GM18519 (cell line): ENCODE measurements around the gene LHX2.

Experiments used
- ATAC-seq: cut with Tn5 transposase; IDR thresholded peaks from one replicate; pipeline ENCODE4 v1.9.1; 2021; ENCODE audit warnings: mild to moderate bottlenecking, moderate library complexity; ENCODE audit not compliant: unreplicated experiment, low FRiP score

LHX2 gene

DNA sequence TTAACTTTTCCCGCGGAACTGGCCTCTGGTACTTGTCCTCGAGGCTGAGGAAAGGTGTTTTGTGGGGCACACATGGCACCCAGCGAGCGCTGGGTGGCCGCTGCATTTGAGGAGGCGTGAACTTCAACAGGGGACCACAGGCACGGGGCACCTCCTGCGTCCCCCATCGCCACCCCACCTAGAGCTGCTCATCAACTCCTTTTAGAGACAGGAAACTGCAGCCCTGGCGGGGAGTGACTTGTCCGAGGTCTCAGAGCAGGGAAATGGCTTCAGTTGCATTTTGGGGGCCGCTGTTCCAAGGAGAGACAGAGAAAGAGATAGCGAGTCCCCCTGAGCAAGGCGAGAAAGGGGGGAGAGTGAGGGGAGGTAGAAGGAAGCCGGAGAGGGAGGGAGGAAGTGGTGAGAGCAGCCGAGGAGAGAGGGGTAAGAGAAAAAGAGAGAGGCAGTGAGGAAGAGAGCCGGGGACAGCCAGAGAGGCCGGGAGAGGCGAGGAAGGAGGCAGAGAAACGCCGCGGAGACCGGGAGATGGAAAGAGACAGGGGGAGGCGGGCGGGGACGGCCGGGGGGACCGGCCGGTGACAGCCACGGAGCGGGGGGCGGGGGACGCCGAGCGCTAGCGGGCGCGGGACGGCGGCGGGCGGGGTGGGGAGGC lies 12.5 kb upstream of the LHX2 start:
- ATAC-seq: no peak

DNA sequence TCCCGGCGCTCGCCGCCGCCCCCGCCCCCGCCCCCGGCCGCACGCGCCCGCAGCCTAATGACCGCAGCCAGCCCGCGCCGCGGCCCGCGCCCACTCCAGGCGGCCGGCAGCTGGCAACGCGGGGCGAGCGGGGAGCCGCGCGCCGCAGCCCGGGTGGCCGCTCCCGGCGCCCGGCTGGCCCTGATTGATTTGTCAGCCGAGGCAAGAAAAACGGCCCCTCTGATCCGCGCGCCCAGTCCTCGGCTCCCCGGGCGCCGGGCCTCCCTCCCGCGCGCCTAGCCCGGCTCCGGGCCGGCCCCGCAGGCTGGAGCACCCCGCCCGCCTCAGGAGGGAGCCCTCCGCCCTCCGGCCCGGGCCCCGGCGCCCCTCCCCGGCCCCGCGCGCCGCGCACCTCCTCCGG lies 11.9 kb upstream of the LHX2 start:
- no peak for ATAC-seq

DNA sequence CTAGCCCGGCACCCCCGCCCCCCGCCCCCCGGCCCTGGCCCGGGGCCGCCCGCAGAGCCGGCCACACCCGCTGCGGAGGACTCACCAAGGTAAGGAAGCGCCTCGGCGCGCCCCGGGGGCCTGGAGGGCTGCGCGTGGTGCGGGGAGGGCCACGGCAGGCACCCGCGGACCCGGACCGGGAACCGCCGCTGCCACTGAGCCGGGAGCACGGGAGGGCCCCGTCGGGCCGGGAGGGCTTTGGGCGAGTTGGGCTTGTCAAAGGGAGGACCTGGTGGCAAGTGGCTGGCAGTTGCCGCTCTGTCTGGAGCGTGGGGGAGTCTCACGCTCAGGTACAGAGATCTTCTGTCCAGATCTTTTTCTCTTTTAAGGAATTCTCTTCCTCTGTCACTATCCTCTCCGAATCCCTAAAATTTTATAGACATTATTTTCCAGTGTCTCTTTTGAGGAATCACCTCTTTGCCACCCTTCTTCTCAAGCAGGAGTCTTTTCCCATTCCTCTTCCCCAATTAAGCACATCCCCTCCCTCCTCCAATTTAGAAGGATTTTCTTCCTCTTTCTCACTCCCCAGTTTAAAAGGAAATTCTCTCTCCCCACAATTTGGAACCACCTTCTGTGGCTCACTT lies 11.3 kb upstream of the LHX2 start:
- no peak for ATAC-seq

DNA sequence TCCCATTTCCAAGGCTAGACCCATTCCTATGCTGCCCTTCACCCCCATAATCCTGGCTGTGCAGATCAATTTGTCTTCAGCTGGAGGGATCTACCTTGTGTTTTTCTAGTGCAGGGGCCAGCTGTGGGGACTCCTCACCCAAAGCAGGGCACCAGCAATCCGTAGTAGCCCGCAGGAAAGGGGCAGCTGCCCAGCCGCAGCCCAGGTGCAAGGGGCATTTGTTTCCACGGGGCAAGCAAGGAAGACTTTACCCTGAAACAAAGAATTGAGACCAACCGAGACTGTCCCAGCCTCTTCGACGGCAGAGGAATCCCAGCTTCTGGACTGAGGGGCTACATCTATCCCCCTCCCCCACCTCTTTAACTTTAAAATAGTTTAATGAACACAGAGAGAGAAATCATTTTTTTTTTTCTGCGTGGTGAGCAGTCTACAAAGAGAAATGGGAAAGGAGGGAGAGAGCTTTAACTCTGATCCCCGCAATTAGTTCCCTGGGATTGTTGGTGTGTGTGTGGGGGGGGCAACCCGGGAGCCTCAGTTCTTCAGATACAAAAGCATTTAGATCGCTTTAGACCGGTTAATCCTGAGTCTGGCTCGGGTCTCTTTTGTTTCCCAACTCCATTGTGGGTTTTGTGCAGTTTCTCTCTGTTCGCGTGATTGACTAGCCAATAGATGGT lies 10.6 kb upstream of the LHX2 start:
- ATAC-seq: no peak

DNA sequence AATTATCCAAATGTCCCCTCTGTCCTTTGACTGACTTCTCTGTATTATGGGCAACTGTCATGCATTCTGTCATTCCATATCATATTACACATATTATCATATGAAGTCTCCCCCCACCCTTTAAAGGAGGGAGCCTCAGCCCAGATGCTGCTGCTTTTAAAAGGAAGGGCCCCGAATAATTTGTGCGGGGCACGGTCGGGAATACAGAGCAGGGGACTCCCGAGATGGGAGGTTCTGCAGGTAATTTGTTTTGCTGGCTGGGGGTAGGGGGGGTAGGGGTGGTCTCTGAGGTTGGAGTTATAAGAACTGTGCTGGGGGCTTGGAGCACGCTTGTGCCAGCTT lies 10.1 kb upstream of the LHX2 start:
- ATAC-seq: no peak

DNA sequence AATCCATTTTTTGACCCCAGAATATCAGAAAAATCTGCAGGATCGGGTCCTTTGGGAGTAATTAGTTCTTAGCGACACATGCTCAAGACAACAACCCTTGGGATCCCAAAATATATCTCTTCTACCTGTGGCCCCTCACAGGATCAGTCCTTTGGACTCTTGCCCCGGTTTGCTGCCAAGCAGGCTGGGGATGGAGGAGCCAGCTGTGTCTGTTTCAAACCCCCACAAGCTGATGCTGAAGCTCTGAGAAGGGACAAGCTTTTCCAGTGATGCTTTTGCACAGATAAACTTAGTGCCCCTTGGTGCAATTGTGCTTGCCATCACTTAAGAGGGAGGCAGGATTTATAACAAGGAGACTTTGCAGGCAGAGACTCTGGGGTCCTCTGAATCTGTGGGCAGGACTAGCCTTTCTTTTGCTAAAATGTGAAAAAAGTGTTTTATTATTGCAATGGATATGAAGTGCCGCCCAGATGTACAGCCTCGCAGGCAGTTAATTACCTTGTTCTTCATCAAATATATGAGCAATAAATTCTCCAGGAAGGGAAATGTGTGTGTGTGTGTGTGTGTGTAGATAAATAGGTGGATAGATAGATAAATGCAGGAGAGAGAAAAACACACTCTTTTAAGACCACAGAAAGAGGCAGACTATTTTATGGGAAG lies 9.6 kb upstream of the LHX2 start:
- no peak for ATAC-seq

DNA sequence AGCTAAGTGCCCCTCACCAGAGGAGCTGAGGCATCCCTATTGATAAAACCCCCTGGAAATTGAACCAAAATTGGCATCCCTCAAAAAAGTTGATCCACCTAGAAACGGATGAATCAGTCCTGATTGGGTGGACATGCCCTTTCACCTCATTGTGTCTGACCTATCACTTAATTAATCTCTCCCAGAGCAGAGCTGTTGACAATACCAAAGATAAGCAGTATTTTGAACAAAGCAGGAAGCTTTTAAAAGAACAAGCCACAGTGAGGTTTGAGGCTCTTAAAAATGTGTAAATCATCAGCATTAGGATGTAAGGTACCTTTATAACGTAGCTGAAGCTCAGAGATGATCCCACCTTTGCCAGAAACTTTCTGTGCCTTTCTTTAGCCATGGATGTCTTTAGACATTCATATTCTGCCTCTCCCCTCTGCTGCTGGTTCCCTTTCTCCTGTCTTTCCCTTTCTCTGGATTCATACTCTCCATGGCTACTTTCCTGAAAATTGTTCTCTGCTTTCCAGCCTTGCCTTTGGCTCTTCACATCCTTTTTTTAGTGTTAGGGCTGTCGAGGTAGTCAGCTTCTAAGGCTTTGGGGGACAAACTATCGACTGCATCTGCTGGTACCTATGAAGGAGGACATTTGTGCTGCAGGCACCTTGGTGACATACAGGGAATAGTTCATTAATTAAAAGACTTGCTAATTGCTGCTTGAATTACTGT lies 7.8 kb upstream of the LHX2 start:
- no peak for ATAC-seq

DNA sequence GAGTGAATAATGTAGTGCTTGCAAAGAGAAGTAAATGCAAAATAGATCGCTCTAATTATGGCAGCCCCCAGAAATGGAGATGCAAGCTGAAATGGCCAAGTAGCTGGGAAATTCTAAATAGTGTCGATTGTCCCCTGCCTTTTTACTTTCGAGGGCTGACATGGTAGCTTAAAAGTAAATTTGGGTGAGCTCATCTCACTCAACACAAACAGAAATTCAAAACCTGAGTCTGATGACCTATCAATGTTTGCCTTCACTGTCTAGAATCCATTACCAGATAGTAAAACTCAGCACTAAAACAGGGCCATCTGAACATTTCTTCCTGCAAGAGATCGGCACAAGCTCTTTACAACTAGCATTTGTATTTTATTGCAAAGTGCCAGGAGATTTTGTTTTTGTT lies 7.0 kb upstream of the LHX2 start:
- no peak for ATAC-seq

DNA sequence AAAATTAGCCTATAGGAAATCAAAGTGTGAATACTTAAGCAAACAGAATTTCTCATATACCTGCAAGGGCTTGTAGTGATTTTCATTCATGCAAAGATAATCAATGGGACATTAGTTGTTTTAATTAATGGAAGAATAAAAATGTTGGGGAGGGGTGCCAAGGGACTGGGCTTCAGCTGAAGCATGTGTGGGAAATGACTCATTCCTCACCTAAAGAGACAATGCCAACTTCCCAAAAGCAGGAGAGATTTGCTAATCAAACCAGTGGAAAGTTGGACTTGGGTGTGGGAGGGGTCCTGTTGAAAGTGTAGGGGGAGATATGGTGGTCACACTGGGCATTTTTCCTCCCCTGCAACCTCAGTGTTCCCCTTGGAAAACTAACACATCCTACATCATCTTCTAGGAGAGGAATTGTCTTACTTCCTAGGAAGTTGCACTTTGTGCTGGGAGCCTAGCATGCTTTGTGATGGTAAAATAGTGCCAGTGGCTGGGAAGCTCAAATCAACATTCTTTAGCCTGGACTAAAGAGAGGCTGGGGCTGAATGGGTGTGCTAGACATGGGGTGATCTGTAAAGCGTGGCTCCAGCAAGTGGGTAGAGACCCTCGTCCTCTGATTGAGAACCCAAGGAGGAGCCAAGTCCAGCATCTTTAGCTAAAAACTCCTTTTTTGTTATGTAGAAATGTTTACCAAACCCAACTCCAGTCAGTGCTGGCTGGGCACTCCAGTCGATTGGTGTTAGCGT lies 6.4 kb upstream of the LHX2 start:
- no peak for ATAC-seq

DNA sequence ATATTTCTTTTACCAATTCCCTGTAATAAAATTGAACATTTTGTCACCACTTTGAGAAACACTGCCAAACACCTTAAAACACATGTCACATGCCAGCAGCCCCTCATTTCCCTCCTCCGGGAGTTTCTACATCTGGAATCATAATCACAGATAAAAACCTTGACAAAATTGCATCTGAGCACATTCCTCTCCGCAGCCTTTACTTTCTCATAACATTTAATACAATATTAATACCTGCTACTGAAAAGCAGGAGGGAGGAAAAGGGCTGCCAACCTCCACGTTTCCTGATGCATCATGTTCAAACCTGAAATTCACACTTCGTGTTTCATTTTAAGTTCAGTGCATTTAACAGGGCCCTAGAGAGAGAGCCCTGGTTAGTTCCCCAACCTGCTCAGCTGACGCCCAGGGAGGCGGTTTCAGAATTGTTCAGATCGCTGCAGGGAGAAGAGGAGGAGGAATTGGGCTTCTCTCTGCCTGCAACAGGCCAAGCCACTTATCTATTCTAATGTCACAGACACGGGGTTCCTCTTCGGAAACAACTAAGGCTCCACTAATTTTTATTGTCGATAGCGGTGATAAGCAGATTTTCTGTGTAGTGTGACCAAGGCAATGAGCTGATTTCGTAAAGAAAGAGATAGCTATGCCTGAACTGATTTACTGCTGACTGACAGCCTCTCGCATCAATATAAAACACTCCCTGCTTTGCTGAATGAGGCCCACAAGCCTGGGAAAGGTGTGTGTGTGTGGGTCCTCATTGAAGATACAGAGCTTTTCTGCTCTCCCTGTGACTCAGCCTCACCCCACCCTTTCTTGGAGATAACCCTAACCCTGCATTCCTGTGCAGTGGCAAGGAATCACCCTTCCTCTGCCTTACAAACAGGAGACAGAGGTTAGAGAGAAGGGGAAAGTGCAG lies 4.9 kb upstream of the LHX2 start:
- ATAC-seq: no peak

DNA sequence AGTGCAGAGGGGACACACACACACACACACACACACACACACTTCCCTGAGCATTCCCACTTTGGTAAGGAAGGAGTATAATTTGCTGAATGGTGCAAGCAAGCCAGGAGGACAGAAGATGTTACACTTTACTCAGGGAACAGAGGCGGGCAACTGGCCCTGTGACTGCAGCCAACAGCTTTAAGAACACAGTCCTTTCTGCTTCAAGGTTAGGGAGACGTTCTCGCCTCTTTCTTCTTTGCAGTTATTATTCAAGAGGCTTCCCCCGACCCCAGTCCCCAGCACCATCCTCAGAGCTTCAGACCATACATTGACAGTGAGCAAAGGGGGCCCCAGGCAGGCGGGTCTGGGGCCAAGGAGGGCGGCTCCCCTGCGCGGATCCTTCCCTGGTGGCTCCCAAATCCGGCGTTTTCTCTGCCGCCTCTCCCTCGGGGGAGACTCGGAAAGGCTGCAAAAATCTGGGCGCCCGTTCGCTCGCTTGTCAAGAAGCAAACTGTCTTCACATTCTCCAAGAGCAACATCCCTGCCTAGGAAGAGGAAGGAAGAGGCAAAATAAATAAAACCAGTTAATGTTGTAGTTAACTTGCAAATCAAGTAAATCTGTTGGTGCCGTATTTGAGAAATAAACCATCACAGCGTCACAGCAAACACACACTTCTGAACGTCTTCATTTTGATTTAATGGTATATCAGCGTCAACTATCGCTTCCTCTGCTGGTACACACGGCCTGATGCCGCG lies 3.8 kb upstream of the LHX2 start:
- no peak for ATAC-seq

DNA sequence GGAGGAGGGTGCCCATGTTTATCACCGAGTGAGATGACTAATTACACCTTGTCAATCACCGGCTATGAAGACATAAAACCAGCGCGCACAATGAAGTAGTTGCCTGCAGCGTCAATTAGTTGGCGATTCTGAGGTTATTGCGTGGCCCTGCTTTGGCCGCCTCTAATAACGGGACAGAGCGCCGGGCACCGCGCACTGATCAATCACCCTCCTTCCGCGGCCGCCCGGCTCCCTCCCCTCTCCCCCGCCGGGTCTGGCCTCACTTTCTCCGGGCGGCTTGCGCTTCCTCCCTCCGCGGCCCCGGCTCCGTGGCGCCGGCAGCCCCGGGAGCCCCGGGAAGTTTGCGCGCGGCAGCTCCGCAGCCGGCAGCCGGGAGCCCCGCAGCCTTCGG lies 3.3 kb upstream of the LHX2 start:
- no peak for ATAC-seq

DNA sequence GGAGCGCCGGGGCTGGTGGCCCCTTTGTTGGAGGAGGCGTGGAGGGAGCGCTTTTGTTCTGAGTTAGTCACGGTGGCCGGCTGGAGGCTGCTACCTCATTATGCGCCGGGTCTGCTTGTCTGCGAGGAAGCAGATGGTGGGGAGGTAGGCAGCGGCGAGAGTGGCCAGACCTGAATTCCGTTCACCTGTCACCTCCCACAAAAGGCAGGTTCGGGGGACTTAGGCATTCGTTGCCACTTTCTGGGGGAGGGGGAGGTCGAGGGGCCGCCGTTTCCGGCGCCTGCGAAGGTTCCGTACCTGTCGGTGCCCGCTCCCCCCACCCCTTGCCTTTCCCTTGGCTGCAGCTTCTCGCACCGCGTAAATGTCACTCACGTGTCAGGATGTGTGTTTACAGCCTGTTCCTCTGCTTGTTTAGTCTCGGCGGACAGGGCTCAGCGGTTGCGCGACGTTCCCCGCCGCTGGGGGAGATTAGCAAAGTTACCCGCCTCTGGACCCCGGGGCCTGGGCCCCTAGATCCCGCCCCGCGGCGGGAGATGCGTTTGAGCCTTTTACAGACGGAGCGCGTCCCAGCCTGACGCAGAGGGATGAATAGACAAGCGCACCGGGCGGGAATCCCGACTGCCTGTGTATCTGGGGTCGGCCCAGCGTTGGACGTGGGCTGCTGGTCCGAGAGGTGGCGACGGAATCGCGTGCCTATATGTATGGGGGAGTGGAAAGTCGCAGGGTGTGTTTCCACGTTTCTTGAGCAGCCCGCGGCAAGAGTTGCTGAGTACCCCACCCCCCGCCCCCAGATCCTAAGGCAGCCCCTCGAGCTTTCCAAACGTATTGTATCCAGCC lies 2.7 kb upstream of the LHX2 start:
- no peak for ATAC-seq

DNA sequence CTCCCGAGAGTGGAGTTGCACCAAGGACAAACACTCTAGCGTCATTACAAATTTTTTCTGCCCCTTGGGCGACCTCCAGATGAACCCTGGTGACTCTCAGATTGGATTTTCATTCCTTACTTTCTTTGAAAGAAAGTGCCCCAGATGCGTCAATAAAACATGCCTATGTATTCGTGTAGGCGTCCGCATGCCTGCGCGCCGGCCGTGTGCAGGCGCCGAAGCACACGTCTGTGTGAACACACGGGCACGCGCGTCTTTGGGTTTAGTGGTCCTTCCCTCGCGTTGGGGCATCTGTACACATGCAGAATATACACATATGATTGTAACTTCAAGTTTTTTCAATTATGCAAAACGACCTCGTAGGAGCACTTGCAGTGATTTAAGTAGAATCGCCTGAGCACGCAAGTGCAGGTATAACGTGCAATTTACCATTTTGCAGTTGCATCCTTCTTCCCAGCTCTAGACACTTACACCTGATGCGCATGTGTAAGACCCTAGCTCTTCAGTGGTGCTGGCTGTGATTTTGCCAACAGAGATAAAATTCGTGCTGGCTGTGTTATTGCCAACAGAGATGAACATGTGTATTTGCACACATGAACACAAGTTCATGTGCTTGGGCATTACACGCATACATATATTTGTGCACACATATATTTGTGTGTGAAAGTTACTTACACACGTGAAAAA lies 1.9 kb upstream of the LHX2 start:
- ATAC-seq: no peak

DNA sequence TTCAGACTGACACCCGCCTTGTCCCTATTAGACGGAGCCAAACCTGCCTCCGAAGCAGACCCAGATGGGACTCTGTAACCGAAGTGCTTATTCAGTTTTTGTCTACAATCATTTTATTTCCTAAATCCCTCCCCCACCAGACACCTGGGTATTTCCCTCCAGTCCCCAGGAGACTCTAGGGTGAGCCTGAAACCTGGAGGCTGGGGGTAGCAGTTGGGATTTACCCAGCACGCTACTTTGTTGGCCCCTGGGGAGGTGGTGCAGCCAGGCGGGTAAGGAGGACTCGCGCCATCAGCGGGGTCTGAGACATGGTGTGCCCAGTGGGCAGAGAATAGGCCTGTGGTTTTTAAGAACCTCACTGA lies 1.3 kb upstream of the LHX2 start:
- ATAC-seq: no peak

DNA sequence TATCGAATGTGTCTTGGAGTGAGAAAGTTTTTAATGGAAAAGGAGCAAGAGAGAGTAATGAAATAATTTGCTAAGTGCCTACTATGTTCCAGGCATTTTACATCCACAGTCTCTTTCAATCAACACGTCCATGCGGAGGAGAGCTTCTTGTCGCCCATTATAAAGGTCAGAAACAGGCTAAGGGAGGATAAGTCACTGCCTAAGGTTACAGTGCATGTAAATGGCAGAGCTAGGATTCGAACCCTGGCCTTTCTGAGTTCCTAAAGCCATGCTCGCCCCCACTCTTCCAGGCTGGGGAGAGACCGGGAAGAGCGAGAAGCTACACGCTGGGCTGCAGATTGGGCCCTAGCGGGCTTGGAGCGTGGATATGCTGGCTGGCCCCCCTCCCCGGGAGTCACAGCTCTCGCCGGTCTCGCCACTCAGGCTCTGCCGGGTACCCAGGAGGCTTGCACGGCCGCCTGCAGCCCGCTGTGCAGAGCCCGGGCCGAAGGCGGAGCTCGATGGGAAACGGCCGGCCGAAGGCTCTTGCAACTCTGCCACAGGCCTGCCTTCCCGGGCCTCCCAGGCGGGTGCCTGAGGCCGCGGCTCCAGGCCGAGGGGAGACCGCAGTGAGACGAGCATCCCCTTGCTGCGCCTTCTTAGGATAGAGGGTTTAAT lies 775 bp upstream of the LHX2 start:
- ATAC-seq: no peak
